ENCODE measurements around the gene RAD51B.

The RAD51B gene

GRCh38 chr14:68335312-68335711 lies 515.7 kb downstream of the RAD51B start:
- H3K36me3 ChIP-seq (ENCODE audit: control insufficient read depth, insufficient read depth, low read length): no peaks in the 10 kb centered on the region
- no peak overlapping the region for H3K4me3 ChIP-seq (ENCODE audit: low read depth, low read length)
- no peak overlapping the region for H3K4me2 ChIP-seq (ENCODE audit: low read length)
- H3K27me3 ChIP-seq (ENCODE audit: control insufficient read depth, insufficient read depth, low read length): no peaks in the 10 kb centered on the region
- H2AFZ ChIP-seq: no peak overlapping the region
- no peak overlapping the region for H3K9ac ChIP-seq
- H3K9me3 ChIP-seq (ENCODE audit: control insufficient read depth, low read length): no peaks in the 10 kb centered on the region
- no peak for TF ChIP-seq CTCF (IDR thresholded peaks at IDR 0.05)
- H3K79me2 ChIP-seq: no peaks in the 10 kb centered on the region
- H3K27ac ChIP-seq: no peak overlapping the region
- no peaks in the 10 kb centered on the region for H3K4me1 ChIP-seq

- Histone ChIP-seq H3K9ac (no peak overlapping the region), H3K27me3 (ENCODE audit: control insufficient read depth, insufficient read depth, low read length) (no peaks in the 10 kb centered on the region), H3K36me3 (ENCODE audit: control insufficient read depth, insufficient read depth, low read length) (no peaks in the 10 kb centered on the region), H3K27ac (no peak overlapping the region), H2AFZ (no peak overlapping the region), H3K79me2 (no peaks in the 10 kb centered on the region), H3K4me3 (ENCODE audit: low read depth, low read length) (no peak overlapping the region), H3K4me1 (no peaks in the 10 kb centered on the region), H3K9me3 (ENCODE audit: control insufficient read depth, low read length) (no peaks in the 10 kb centered on the region), H3K4me2 (ENCODE audit: low read length) (no peak overlapping the region)
- no peak for TF ChIP-seq CTCF (IDR thresholded peaks at IDR 0.05)
Measured at GRCh38 chr14:68336165-68336564, 516.6 kb downstream of the RAD51B start.

GRCh38 chr14:68337279-68337678 lies 517.7 kb downstream of the RAD51B start:
- H3K9me3 ChIP-seq (ENCODE audit: control insufficient read depth, low read length): no peaks in the 10 kb centered on the region
- no peaks in the 10 kb centered on the region for H3K79me2 ChIP-seq
- no peaks in the 10 kb centered on the region for H3K4me1 ChIP-seq
- H3K9ac ChIP-seq: no peak overlapping the region
- no peak overlapping the region for H2AFZ ChIP-seq
- H3K36me3 ChIP-seq (ENCODE audit: control insufficient read depth, insufficient read depth, low read length): no peaks in the 10 kb centered on the region
- no peak overlapping the region for H3K4me2 ChIP-seq (ENCODE audit: low read length)
- no peak overlapping the region for H3K27ac ChIP-seq
- no peaks in the 10 kb centered on the region for H3K27me3 ChIP-seq (ENCODE audit: control insufficient read depth, insufficient read depth, low read length)
- TF ChIP-seq CTCF (IDR thresholded peaks at IDR 0.05): no peak
- no peak overlapping the region for H3K4me3 ChIP-seq (ENCODE audit: low read depth, low read length)

- no peak overlapping the region for H3K4me3 ChIP-seq (ENCODE audit: low read depth, low read length)
- no peaks in the 10 kb centered on the region for H3K79me2 ChIP-seq
- H3K27me3 ChIP-seq (ENCODE audit: control insufficient read depth, insufficient read depth, low read length): no peaks in the 10 kb centered on the region
- no peak overlapping the region for H3K4me2 ChIP-seq (ENCODE audit: low read length)
- H3K9me3 ChIP-seq (ENCODE audit: control insufficient read depth, low read length): no peaks in the 10 kb centered on the region
- TF ChIP-seq CTCF (IDR thresholded peaks at IDR 0.05): no peak
- no peak overlapping the region for H3K9ac ChIP-seq
- no peak overlapping the region for H2AFZ ChIP-seq
- no peak overlapping the region for H3K27ac ChIP-seq
- H3K4me1 ChIP-seq: no peaks in the 10 kb centered on the region
- no peaks in the 10 kb centered on the region for H3K36me3 ChIP-seq (ENCODE audit: control insufficient read depth, insufficient read depth, low read length)
Measured at GRCh38 chr14:68340262-68340661, 520.7 kb downstream of the RAD51B start.

GRCh38 chr14:68341411-68342212 lies 522.0 kb downstream of the RAD51B start:
- Histone ChIP-seq H3K27me3 (ENCODE audit: control insufficient read depth, insufficient read depth, low read length) (no peaks in the 10 kb centered on the region), H3K27ac (no peak overlapping the region), H3K4me3 (ENCODE audit: low read depth, low read length) (no peak overlapping the region), H3K4me1 (no peaks in the 10 kb centered on the region), H3K9ac (no peak overlapping the region), H3K4me2 (ENCODE audit: low read length) (no peak overlapping the region), H3K9me3 (ENCODE audit: control insufficient read depth, low read length) (no peaks in the 10 kb centered on the region), H2AFZ (no peak overlapping the region), H3K79me2 (no peaks in the 10 kb centered on the region), H3K36me3 (ENCODE audit: control insufficient read depth, insufficient read depth, low read length) (no peaks in the 10 kb centered on the region)
- TF ChIP-seq CTCF (IDR thresholded peaks at IDR 0.05): no peak

Measured in parathyroid adenoma (tissue), 2 donors.